Omental fat pad (tissue), 4 donors: ENCODE results near the gene FAM117A. TPM values are rescaled to one million over a fixed set of nuclear protein-coding genes. Genes with fewer than 3 reads are reported as not detected.
A peak's percentile ranks its signal among the peaks of the same experiment; 100 is the strongest.

Experiments used
- ATAC-seq: fragments of 150-250 bp; one replicate; pipeline ENCODE4 v1.9.1; 2016; ENCODE audit warnings: mild to moderate bottlenecking, moderate library complexity; ENCODE audit not compliant: low FRiP score
- DNase-seq: peaks from one replicate; pipeline ENCODE4 v3.0.0-alpha.2; 2019; ENCODE audit warnings: low spot score
- total RNA-seq, 4 donors: library from RNA; depleted of rRNA; stranded (reverse); fragments of >200 nt; gene quantifications; one replicate each; pipeline ENCODE4 v1.1.0, GENCODE V29; 2016
- TF ChIP-seq, protein P1 (sequence below), 3 donors: fragments of 450-650 bp; IDR thresholded peaks; one replicate each; pipeline ENCODE4 v1.5.1; 2016 to 2017; ENCODE audit warnings: antibody characterized with exemption in 3 of 3, mild to moderate bottlenecking in 3 of 3, moderate library complexity in 2 of 3

FAM117A gene
- total RNA-seq, 4 donors from 2014 or later = 4.1 to 15.8 (median 10.7) TPM

DNA sequence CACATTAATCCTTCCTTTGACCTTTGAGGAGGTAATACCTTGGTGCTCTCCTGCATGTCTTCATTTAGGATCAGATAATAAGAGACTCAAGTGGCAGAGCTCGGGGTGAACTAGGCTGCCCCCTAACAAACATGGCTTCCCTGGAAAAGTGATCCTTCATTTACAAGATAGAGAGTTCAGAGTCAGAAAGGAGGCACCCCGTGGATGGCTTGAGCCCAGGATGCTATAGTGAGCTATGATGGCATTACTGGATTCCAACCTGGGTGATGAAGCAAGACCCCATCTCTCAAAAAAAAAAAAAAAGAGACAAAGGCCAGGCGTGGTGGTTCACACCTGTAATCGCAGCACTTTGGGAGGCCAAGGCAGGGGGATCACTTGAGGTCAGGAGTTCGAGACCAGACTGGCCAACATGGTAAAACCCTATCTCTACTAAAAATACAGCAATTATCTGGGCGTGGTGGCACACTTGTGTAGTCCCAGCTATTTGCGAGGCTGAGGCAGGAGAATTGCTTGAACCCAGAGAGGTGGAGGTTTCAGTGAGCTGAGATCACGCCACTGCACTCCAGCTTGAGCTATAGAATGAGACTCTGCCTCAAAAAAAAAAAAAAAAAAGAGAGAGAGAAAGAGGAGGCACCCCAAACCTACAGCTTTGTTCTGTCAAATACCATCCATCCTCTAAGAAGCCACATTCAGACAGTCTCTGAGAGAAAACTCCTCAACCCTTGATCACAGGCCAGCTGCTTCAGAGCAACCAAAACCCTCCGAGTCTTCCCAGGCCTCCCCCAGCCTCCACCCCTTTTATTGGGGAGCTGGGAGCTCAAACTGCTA, 7.4 kb downstream of the FAM117A start:
- no peak for ATAC-seq
- no peak for DNase-seq
- TF ChIP-seq, protein P1, sequence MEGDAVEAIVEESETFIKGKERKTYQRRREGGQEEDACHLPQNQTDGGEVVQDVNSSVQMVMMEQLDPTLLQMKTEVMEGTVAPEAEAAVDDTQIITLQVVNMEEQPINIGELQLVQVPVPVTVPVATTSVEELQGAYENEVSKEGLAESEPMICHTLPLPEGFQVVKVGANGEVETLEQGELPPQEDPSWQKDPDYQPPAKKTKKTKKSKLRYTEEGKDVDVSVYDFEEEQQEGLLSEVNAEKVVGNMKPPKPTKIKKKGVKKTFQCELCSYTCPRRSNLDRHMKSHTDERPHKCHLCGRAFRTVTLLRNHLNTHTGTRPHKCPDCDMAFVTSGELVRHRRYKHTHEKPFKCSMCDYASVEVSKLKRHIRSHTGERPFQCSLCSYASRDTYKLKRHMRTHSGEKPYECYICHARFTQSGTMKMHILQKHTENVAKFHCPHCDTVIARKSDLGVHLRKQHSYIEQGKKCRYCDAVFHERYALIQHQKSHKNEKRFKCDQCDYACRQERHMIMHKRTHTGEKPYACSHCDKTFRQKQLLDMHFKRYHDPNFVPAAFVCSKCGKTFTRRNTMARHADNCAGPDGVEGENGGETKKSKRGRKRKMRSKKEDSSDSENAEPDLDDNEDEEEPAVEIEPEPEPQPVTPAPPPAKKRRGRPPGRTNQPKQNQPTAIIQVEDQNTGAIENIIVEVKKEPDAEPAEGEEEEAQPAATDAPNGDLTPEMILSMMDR (IDR thresholded peaks at IDR 0.05) = no peak

DNA sequence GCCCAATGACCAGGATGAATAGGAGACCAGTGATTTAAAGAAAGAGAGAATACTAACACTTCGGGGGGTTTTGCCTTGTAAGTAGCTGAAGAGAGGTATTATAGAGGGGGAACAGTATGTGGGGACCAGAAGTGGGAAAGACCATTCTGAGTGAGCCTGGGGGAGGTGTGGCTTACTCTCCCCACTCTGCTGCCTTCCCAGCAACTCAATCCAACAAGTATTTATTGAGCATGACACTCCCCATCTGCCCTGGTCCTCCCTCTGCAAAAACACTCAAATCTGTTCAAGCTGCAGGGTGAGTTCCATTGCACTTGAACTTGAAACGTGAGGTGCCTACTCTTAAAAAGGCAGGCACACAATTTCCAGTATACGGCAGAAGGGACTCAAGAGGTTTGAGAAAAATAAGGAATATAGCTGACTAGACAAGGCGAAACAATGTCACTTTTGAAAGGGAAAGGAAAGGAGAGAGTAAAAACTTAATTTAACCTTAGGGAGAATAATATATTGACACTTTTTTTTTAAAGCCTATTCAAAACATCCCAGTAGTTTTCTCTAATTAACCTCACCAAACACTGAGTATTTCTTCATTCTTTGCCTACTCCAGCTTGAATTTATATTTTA, 8.2 kb downstream of the FAM117A start:
- DNase-seq (no peak), ATAC-seq (no peak)
- TF ChIP-seq, protein P1 (IDR thresholded peaks at IDR 0.05) = no peak

DNA sequence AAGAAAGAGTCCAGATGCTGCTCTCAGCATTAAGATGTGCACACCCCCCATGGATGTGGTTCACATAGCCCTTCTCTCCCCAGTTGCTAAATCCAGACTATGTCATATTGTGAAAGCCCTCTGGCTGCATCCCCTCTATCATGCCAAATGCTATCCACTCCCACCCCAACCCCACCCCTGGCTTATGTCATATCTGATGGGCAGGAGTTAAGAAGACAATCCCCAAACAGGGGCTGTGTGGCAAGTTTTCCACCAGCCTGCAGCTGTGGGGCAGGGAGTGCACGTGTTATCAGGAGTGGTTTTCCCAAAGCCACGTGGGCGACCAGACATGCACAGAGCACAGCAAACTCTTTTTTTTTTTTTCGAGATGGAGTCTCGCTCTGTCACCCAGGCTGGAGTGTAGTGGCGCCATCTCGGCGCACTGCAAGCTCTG, 10.0 kb downstream of the FAM117A start:
- TF ChIP-seq, protein P1 (IDR thresholded peaks at IDR 0.05) = no peak
- peak; percentile 76 for ATAC-seq
- no peak for DNase-seq

DNA sequence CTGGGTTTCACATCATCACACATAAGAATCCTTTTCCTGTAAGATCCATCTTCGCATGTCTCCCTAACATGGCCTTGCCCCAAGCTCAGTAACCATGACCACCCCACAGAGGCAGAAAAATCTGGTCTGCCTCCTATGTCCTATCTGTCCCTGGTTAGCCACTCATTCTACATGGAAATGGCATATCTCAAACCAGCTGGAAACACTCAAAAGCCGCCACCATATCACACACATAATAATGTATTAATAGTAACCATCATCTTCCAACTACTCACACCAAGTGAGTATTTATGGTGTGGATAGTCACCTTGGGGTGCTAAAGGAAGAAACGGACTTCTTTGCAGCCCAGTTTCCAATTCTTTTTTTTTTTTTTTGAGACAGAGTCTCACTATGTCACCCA, 11.4 kb downstream of the FAM117A start:
- no peak for ATAC-seq
- TF ChIP-seq, protein P1 (IDR thresholded peaks at IDR 0.05) = no peak
- DNase-seq = no peak

DNA sequence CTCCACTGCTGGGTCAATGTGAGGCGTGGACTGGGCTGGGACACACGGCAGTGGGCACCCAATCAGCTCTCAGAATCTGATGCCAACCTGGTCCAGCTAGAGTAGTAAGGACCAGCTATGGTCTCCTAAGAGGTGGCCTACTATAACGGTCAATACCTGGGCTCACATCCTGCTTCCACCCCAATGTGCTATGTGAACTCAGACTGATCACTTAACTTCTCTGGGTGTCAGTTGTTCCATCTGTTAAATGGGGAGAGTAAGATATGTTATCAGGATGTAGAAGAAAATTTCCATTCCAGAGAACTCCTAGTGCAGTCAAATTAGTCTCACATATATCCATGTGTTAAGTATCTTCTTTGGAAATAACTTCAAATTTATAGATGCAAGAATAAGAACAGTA, 14.2 kb downstream of the FAM117A start:
- TF ChIP-seq, protein P1 (IDR thresholded peaks at IDR 0.05) = no peak
- DNase-seq (no peak), ATAC-seq (no peak)

DNA sequence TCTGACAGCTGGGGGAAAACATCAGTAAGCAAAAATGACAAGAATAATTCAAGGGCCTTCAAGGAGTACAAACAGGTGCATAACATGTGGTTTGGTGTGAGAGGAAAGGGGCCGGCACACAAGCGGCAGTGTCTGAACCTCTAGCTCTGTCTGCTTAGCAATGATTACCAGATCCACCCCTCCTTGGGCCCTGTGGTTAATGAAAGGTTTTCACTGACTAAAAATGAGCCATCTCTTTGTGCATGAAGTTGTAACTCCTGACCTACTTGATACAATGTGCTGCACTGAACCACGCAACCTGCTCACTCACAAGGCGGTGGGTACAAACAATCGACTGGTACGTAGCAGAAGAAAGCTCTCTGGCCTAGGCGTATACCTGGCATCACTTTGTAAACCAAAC, 15.1 kb downstream of the FAM117A start:
- DNase-seq (no peak), ATAC-seq (no peak)
- TF ChIP-seq, protein P1 (IDR thresholded peaks at IDR 0.05) = no peak

DNA sequence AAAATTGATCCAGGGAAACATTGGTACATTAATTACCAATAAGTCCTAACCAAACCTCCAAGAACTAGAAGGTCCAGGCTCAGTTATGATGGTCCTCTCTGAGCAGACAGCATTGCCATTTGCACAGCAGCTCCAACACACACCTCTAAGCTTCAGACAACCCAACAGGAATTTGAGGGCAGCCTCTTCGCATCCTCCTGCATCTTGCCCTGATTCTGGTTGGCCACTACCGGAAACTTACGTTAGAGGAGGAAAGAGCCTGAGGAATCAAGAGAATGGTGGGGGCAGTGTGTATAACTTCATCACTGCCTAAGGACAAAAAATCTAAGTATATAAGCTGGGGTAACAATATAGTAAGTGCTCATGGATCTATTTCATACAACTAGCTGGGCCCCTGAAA, 15.7 kb downstream of the FAM117A start:
- TF ChIP-seq, protein P1 (IDR thresholded peaks at IDR 0.05) = no peak
- no peak for DNase-seq
- no peak for ATAC-seq
